ENCODE results near the gene DGKH.

The DGKH gene

DNA sequence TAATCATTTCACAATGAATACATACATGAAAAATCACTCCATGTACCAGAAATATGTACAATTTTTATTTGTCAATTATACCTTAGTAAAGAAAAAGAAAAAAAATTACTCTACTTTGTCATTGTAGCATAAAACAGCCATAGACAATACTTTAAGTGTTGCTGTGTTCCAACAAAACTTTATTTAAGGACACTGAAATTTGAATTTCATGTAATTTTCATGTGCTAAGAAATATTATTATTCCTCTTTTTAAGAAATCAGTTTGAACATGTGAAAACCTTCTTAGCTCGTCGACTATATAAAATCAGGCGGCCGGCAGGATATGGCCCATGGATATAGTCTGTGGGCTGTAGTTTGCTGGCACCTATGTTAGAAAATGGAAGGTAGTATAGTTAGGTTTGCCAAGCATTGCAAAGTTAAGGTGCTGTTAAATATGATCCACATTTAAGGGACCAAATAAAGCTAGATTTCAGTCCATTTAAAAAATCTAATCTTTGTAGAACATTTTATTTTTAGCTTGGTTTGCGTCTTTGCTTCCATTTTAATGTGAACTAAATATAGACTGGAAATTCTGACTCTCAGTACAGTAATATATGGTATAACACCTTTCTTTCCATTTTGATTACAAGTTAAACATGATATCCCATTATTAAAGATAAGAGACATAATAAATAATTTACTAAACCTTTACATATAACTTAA lies 6.5 kb downstream of the DGKH start:
- no peaks in the 10 kb centered on the region for H4K20me1 ChIP-seq (ENCODE audit: insufficient read depth, low read length)
- no peaks in the 10 kb centered on the region for H3K79me2 ChIP-seq (ENCODE audit: low read length)
- H3K27me3 ChIP-seq (ENCODE audit: low read depth, low read length) = no peaks in the 10 kb centered on the region
- TF ChIP-seq EZH2phosphoT487 (IDR thresholded peaks at IDR 0.05; ENCODE audit: low read depth) (no peak), CTCF (IDR thresholded peaks at IDR 0.05; ENCODE audit: low read depth, low read length) (no peak)
- no peaks in the 10 kb centered on the region for H3K4me1 ChIP-seq (ENCODE audit: low read length)
- H3K4me2 ChIP-seq (ENCODE audit: low read length) = no peak overlapping the region
- no peak overlapping the region for H3K27ac ChIP-seq (ENCODE audit: low read length)
- H3K9me3 ChIP-seq (ENCODE audit: insufficient read depth, low read length) = no peaks in the 10 kb centered on the region
- H3K9ac ChIP-seq (ENCODE audit: low read length) = no peak overlapping the region
- no peak overlapping the region for H3K4me3 ChIP-seq (ENCODE audit: low read length)
- H2AFZ ChIP-seq (ENCODE audit: low read depth, low read length) = no peak overlapping the region
- peaks cover 7% of the 10 kb centered on the region for H3K36me3 ChIP-seq (replicated peaks; ENCODE audit: low read depth, low read length)

DNA sequence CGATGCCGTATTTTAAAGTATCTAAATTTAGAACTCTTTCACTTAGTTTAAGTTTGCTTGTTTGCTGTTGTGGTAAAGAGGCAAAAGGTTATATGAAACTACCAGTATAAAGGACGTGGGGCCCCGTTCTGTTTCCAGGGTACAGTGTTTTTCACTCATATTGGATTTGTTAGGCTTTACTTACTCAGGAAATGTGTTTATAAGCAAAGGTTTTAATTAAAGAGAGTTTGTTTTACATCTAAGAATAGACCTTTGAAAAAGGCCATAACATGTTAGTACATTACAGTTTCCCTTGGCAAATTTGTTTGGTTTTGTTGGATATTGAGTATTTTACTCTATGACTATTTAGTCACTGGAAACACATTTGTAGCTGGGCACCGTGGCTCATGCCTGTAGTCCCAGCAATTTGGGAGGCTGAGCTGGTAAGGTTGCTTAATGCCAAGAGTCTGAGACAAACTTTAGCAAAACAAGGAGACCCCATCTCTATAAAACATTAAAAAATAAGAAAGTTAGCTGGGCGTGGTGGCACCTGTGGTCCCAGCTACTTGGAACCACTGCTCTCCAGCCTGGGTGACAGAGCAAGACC lies 7.1 kb downstream of the DGKH start:
- Histone ChIP-seq H2AFZ (ENCODE audit: low read depth, low read length) (no peak overlapping the region), H3K9ac (ENCODE audit: low read length) (no peak overlapping the region), H3K27ac (ENCODE audit: low read length) (no peak overlapping the region), H3K9me3 (ENCODE audit: insufficient read depth, low read length) (no peaks in the 10 kb centered on the region), H3K27me3 (ENCODE audit: low read depth, low read length) (no peaks in the 10 kb centered on the region), H3K4me3 (ENCODE audit: low read length) (no peak overlapping the region), H3K4me2 (ENCODE audit: low read length) (no peak overlapping the region), H3K36me3 (replicated peaks; ENCODE audit: low read depth, low read length) (peaks cover 7% of the 10 kb centered on the region), H3K79me2 (ENCODE audit: low read length) (no peaks in the 10 kb centered on the region), H4K20me1 (ENCODE audit: insufficient read depth, low read length) (no peaks in the 10 kb centered on the region), H3K4me1 (ENCODE audit: low read length) (no peaks in the 10 kb centered on the region)
- TF ChIP-seq EZH2phosphoT487 (IDR thresholded peaks at IDR 0.05; ENCODE audit: low read depth) (no peak), CTCF (IDR thresholded peaks at IDR 0.05; ENCODE audit: low read depth, low read length) (no peak)

- H3K4me1 ChIP-seq (ENCODE audit: low read length) = no peaks in the 10 kb centered on the region
- no peak overlapping the region for H3K27ac ChIP-seq (ENCODE audit: low read length)
Measured at GRCh38 chr13:42056146-42056545, 7.7 kb downstream of the DGKH start.

More at GRCh38 chr13:42056146-42056545, 7.7 kb downstream of the DGKH start:
- Histone ChIP-seq H3K9me3 (ENCODE audit: insufficient read depth, low read length) (no peaks in the 10 kb centered on the region), H3K4me3 (ENCODE audit: low read length) (no peak overlapping the region), H3K79me2 (ENCODE audit: low read length) (no peaks in the 10 kb centered on the region), H3K9ac (ENCODE audit: low read length) (no peak overlapping the region), H3K36me3 (replicated peaks; ENCODE audit: low read depth, low read length) (peaks cover 7% of the 10 kb centered on the region), H2AFZ (ENCODE audit: low read depth, low read length) (no peak overlapping the region), H3K4me2 (ENCODE audit: low read length) (no peak overlapping the region), H4K20me1 (ENCODE audit: insufficient read depth, low read length) (no peaks in the 10 kb centered on the region), H3K27me3 (ENCODE audit: low read depth, low read length) (no peaks in the 10 kb centered on the region)
- TF ChIP-seq EZH2phosphoT487 (IDR thresholded peaks at IDR 0.05; ENCODE audit: low read depth) (no peak), CTCF (IDR thresholded peaks at IDR 0.05; ENCODE audit: low read depth, low read length) (no peak)
